Fibroblast of pulmonary artery (primary cell): ENCODE data around the gene CAVIN4.

Source experiments
- DNase-seq: peaks from one replicate; pipeline ENCODE4 v3.0.0-alpha.2; 2010; ENCODE audit warnings: low read depth
- H3K4me3 ChIP-seq: replicated peaks from 2 replicates; pipeline ENCODE4 v1.5.1; 2011; ENCODE audit warnings: low read depth, mild to moderate bottlenecking, control low read depth, low read length, moderate library complexity
- CTCF ChIP-seq: IDR thresholded peaks from 2 replicates; pipeline ENCODE4 v1.5.1; 2011; ENCODE audit warnings: mild to moderate bottlenecking, control low read depth, low read length, inconsistent platforms; ENCODE audit errors: missing control alignments

CAVIN4 gene

DNA sequence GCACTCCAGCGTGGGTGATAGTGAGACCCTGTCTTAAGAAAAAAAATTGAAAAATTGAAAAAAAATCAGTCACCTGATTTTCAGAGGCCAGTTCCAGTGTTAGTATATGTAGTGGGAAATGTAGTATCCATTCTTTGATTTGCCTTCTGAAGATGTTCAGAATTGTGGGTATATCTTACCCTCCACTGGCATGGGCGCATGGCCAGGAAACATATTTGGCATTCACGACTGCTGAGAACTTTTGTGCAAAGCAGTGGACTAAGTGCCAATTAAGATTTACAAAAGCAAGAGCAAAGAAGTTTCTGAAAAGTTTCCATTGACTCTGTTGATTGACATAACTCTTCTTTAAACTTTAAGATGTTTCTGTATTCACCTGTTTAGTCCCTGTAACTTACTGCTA lies 2.4 kb downstream of the CAVIN4 start:
- no peak for TF ChIP-seq CTCF
- no peak overlapping the region for H3K4me3 ChIP-seq
- DNase-seq: no peak

GRCh38 chr9:100581081-100581480 lies 3.2 kb downstream of the CAVIN4 start:
- no peak for DNase-seq
- TF ChIP-seq CTCF: no peak
- H3K4me3 ChIP-seq: no peak overlapping the region

DNA sequence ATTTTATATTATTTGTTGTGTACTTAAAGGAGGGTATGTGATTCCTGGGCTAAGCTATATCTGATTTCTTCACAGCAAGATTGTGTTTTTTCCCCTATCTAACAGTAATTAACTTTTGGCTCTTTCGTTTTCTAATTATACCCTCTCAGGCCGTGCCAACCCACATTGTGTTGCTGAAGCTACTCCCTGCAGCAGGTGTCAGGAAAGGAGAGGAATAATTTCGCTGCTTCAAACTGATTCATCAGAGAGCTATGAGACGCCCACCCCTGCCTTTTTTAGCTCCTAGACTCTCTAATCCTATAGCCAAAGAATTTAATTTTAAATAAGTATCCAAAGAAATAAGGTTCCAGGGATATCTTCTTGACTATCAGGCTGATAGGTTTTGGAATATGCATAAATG lies 3.8 kb downstream of the CAVIN4 start:
- no peak for DNase-seq
- no peak overlapping the region for H3K4me3 ChIP-seq
- no peak for TF ChIP-seq CTCF

GRCh38 chr9:100583014-100583802 lies 5.3 kb downstream of the CAVIN4 start:
- no peak overlapping the region for H3K4me3 ChIP-seq
- no peak for DNase-seq
- no peak for TF ChIP-seq CTCF

DNA sequence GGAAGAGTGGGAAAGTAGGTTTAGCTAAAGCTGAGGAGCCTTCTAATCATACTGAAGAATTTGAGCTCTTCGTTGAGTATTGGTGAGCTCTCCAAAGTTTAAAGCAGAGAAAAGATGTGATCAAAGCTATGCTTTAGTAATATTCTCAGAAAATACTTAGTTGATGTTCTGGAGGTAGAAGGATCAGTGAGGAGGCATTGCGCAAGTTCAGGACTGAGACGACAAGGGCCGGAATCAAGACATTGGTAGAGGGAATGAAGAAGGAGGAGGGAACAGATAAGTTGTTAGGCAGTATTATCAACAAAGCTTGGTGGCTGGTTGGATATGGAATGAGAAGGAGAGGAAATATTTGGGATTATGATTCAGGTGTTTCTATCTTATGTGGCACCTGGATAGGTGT lies 7.1 kb downstream of the CAVIN4 start:
- no peak overlapping the region for H3K4me3 ChIP-seq
- no peak for DNase-seq

DNA sequence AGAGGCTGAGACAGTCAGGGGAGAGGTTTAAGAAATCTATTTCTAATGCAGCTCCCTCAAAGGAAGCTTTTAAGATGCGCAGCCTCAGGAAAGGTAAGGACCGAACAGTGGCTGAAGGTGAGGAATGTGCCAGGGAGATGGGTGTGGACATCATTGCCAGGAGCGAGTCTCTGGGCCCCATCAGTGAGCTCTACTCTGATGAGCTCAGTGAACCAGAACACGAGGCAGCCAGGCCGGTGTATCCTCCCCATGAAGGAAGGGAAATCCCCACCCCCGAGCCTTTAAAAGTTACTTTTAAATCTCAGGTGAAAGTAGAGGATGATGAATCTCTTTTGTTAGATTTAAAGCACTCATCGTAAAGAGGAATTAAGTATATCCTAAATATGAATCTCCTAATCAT lies 8.2 kb downstream of the CAVIN4 start:
- DNase-seq: no peak
- no peak for TF ChIP-seq CTCF
- H3K4me3 ChIP-seq: no peak overlapping the region

More for the DNA sequence above, 7.1 kb downstream of the CAVIN4 start:
- no peak for TF ChIP-seq CTCF

- no peak for TF ChIP-seq CTCF
- H3K4me3 ChIP-seq: no peak overlapping the region
- peak; percentile 74 for DNase-seq
These were observed 9.5 kb downstream of the CAVIN4 start for GRCh38 chr9:100587375-100587774.
